ENCODE results near the gene HNRNPU. TPM values are rescaled to one million over a fixed set of nuclear protein-coding genes. Genes with fewer than 3 reads are reported as not detected.
"Not testable (repeated sequence)": the region's sequence is repeated elsewhere in the genome, so short reads cannot be mapped to it uniquely, and the experiment has no call there.

The HNRNPU gene
- total RNA-seq, 1 experiment from 2014 or later, result 628 TPM

DNA sequence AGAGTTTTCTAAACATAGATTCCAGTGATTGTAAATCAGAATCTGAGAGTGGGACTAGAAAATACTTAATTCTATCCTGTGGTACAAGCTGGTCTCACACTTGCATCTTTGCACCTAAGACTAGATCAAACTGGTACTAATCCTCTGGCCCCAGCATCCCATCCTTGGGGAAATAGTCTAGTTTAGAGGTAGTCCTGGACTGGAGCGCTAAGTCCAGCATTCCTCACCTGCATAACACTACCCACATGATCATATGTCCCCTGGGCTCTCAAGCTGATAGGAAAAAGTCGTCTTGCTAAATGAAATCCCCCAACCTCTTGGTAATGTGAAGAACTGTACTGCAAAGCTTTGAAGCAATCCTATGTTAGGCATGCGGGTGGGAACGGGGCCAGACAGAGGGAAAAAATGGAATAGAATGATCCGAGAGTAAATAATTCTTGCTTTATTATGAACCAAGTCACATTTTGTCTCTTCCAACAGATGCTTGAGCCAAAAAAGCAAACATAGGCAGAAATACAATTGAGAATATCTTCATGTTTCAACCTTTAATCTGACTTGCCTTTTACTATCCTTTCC, 24.0 kb downstream of the HNRNPU start:
- no peak for DNase-seq (ENCODE audit: low spot score)

DNA sequence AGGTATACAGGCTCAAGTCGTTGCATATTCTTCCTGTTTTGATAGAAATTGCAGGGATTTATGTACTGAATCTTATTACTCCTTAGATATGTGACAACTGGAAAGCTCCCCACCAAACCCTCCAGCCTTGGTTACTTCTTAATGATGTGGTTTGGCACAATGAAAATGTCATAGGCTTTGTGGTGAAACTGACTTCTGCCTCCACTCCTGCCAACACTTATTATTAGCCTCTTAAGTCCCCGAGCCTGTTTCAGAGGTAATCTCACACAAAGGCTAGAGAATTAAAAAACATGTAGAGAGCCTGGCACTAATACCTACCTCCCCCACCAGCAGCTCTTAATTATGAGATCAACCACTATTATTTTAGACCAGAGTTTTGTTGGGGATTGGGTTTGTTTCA, 24.7 kb downstream of the HNRNPU start:
- no peak for DNase-seq (ENCODE audit: low spot score)

DNA sequence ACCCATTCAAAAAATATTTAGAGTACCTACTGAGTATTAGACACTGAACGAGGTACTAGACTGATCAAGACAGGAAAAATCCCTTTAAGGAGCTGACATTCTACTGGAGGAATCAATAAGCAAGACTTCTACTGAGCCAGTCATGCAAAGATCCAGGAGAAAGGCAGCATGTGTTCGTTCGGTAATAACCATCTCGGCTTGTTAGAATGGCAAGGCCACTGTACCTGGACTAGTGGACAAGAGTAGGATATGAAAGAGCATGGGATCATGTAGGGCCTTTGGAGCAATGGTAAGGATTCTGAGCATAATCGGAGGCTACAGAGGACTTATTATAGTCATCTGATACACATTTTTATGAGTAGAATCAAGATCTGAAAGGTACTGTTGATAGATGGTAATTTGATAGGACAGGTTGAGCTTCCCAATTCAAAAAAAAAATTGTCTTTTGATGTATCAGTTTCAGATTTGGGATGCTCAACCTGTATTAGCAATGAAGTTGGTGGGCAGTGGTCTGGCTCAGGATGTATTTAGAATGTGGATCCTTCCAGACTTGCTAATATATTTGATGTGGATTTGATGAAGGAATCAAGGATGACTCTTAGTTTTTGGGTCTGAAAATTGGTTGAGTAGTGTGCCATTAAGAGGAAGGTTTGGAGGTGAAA, 26.6 kb downstream of the HNRNPU start:
- DNase-seq (ENCODE audit: low spot score), result no peak

DNA sequence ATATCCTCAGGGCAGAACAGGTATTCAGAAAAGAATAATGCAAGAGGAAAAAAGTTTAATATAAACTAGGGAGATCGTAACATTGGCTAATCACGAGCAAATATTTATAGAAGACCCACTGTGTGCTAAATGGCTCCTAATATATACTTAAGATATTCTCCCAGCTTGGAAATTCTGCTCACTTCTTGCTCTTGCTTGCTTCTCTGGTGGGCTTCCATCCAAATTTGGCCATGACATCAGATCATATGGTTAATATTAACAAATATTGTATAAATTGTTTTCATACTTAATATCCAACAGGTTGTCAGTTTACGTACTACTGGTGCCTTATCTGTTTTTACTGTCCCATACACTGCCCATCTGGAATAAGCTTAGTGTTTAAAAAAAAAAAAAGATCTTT, 27.8 kb downstream of the HNRNPU start:
- no peak for DNase-seq (ENCODE audit: low spot score)

DNA sequence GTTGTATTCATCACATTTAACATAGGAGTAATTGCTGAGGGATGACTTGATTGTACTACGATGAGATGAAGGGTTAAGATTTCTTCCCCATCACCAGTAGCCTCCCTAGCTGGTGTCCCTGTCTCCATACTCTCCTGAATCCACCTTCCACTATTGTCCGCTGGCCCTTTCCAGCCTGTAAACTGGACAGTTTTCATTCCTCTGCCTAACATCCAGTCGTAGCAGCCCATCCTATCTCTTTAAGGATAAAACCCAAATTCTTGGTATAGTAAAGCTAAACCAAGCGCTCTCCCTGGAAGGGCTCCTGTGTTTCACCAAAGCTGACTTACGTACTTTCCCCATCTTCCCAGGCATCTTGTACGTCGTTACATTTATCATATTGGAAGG, 28.2 kb downstream of the HNRNPU start:
- DNase-seq (ENCODE audit: low spot score), result peak; percentile 56

DNA sequence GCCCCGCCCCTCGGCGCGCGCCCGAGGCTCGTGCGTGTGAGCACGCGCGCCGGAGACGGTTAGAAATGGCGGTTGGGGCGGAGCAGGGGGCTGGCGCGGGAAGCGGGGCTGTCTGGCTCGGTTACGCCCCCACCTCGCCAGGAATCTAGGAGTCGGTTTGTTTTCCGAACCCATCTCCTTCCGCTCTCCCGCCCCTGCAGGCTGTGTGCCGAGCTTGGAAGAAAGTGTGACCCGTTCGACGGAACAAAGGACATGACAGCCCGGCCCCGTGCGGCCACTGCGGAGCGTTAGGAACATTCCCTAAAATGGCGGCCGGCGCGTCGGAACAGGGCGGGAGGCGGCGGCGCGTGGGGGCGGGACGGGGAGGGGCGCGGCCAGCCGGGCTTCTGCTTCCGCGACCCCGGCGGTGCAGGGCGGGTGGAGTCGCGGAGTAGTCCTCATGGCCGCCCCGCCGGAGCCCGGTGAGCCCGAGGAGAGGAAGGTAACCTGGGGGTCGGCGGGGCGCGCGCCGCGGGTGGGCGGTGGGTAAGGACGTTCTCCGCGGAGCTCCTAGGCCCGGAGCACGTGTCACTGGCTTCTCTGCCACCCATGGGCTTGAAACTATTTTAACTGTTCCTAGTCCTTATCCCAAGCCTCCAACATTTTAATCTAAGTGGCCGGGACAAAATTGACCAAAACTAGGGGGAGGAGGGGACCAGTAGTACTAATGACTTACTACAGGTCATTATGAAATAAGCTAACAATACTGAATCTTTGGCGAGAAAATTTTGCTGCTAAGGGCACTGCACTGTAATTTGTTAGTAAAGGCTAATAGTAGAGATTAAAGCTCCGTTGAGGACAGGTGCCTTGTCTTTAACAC, 28.8 kb downstream of the HNRNPU start, which contains the start of gene COX20:
TSS of gene COX20 (plus strand) at position 383 of the 859 bp plus-strand sequence. CDS start at position 440, 57 bp downstream.
- peak; percentile 91 for DNase-seq (ENCODE audit: low spot score)

DNA sequence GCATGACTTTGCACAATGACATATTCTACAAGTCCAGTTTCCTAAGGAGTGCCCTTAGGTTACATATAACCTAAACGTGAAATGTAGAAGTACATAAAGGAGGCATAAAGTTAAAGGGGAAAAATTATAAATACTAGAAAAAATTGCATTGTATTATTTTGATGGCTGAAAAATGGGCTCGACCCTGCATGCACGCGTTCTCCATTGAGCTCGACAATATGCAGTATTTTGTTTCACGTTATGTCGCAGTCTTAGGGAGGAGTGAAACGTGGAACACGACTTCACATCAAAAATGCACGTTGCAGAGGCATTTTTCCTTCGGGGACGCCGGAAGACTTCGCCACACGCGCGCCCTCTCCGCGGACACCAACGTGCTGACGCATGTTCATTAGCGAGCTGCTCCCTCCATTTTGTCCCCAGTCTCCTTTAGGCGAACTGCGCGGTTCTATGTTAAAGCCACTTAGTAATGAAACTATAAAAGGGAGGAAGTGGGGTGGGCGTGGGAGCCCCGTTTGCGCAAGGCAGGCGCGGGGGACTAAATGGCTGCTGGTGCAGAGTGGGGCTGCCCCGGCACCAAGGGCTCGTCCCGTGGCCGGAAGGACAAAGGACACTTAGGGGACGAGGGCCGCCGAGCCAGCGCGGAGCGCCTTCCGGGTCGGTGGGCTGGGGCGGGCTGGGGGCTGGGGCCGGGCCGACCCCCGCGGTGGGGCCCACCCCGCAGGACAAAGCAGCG, 29.6 kb downstream of the HNRNPU start:
- peak; percentile 91 for DNase-seq (ENCODE audit: low spot score)

DNA sequence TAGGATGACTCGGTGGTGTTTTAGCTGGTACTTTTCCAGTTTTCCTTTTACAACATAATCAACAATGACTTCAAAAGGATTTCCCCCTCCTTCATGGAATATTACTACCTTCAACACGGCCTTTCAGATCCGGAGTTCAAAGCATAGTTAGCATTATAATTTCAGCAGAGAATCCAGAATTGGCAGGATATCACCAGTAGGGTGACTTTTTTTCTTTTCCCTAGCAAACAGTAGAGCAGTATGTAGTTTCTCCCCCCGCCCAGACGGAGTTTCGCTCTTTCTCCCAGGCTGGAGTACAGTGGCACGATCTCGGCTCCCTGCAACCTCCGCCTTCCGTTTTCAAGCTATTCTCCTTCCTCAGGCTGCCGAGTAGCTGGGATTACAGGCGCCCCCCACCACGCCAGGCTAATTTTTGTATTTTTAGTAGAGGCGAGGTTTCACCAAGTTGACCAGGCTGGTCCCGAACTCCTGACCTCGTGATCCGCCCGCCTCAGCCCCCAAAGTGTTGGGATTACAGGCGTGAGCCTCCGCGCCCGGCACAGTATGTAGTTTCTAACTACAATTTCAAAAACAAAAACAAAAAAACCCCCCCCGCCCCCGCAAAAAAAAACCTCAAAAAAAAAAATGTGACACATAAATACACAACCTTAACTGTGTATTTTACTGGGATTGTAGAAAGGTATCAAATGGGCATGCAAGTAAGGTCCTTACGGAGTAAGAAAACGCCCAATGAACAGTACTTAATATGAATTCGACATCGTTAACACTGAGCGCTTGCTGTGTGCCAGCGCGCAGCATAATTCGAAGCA, 30.4 kb downstream of the HNRNPU start:
- DNase-seq (ENCODE audit: low spot score), result peak; percentile 82

DNA sequence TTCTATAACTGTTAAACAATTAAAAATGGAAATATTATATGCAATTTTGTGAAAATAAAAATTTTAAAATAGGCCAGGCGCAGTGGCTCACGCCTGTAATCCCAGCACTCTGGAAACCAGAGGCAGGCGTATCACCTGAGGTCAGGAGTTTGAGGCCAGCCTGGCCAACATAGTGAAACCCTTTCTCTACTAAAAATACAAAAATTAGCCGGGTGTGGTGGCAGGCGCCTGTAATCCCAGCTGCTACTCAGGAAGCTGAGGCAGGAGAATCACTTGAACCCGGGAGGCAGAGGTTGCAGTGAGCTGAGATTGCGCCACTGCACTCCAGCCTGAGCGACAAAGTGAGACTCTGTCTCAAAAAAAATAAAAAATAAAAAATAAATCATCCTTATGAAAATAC, 31.1 kb downstream of the HNRNPU start:
- not testable (repeated sequence) for DNase-seq (ENCODE audit: low spot score)

DNA sequence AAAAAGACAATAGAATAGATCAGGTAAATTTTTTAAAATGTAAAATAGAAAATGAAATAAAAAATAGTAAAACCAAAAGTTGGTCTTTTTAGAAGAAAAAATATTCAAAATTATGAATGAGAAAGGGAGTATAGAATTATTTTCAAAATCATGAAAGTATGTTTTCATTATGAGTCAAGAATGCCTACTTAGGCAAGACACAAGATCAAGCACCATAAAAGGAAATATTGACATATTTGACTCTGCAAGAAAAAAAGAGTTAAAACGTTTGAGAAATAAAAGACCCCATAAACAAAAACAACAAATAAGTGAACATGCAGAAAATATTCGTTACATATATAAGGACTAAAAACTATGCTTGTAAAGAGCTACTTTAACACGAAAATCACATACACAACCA, 33.7 kb downstream of the HNRNPU start:
- no peak for DNase-seq (ENCODE audit: low spot score)

DNA sequence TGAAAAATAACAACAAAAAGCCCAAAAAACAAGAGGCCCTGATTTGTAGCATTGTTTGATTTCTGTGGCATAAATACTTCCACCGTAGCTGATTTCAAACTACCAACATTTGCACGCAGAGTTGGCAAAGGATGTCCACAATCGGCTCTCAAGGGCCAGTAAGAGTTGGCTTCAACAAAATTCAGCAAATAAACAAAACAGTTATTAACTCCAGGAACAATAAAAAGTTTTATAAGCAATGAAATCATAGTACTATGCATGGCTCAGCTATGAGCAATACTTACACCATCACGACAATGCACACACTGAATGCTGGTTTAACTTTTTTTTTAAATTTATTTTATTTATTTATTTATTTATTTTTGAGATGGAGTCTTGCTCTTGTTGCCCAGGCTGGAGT, 37.6 kb downstream of the HNRNPU start:
- DNase-seq (ENCODE audit: low spot score), result no peak

DNA sequence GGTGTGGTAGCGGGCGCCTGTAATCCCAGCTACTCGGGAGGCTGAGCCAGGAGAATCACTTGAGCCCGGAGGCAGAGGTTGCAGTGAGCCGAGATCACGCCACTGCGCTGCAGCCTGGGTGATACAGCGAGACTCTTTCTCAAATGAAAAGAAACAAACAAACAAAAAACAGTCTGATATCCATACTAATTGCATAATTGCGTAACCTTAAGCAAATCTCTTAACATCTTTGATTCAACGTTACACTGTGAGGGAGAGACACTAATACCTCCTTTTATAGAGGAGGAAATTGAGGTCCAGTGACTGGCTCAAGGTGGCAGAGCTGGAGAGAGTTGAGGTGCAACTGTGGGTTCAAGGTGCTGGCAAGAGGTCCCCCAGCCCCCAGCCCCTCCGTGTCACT, 41.5 kb downstream of the HNRNPU start:
- no peak for DNase-seq (ENCODE audit: low spot score)

DNA sequence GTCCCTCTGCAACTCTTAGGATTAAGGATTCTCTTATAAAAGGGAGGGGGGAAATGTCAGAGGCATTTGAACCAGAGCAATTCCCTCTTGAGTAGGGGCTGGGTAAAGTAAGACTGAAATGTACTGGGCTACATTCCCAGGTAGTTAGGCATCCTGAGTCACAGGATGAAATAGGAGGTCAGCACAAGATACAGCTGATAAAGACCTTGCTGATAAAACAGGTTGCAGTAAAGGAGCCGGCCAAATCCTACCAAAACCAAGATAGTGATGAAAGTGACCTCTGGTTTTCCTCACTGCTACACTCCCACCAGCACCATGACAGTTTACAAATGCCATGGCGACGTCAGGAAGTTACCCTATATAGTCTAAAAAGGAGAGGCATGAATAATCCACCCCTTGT, 43.2 kb downstream of the HNRNPU start:
- DNase-seq (ENCODE audit: low spot score), result peak; percentile 77

DNA sequence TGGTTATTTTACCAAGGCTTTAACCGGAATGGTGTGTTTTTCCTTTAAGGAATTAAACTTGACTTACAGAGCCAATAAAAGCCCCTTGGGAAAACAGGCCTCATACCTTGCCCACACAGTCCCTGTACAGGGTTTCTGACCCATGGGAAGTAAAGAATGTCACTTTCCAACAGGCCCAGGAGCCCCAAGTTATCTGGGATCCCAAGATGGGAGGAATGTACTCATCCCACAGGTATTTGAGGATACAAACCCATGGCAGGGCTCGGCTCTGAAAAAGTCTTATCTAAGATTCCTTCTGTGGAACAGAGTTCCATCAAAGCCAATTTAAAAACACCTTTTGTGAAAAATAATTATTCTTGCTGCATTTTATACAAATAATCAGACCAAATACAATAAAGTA, 44.2 kb downstream of the HNRNPU start:
- DNase-seq (ENCODE audit: low spot score), result peak; percentile 38

DNA sequence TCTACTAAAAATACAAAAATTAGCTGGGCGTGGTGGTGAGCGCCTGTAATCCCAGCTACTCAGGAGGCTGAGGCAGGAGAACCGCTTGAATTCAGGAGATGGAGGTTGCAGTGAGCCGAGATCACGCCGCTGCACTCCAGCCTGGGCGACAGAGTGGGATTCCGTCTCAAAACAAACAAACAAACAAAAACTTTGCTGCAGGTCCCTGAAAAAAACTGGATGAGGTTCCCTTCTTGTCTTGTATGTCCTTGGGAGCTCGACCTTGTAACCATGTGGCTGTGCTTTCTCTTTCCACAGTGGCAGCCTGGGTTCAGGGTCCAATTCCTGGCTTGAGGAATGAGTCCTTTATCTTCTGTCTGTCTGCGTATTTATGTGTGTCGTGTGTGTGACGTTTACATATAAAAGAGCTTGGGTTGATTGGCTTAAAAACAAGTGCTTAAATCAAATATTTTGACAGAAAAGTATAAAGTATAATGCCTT, 46.9 kb downstream of the HNRNPU start:
- DNase-seq (ENCODE audit: low spot score), result no peak

DNA sequence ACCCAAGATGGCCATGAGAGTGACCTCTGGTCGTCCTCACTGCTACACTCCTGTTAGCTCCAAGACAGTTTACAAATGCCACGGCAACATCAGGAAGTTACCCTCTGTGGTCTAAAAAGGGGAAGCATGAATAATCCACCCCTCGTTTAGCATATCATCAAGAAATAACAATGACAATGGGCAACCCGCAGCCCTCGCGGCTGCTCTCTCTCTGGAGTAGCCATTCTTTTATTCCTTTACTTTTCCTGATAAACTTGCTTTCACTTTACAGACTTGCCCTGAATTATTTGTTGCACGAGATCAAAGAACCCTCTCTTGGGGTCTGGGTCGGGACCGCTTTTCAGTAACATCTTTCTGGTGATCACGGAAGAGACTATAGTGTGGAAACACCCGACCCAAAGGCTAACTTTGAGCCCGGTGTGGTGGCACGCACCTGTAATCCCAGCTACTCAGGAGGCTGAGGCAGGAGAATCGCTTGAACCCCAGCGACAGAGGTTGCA, 48.7 kb downstream of the HNRNPU start:
- no peak for DNase-seq (ENCODE audit: low spot score)

DNA sequence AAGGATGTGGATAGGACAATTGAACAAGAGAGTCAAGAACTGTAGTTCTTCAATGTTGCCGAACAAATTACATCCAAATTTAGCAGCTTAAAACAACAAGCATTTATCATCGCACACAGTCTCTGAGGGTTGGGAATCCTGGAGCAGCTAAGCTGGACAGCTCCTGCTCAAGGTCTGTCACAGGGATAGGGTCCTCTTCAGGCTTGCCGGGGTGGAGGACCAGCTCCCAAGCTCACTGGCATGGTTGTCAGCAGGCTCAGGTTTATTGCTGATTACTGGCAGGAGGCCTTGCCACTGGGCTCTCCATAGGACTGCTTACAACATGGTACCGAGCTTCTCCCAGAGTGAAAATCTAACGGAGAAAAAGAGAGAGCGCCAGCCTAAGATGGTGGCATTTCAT, 51.0 kb downstream of the HNRNPU start:
- DNase-seq (ENCODE audit: low spot score), result no peak

DNA sequence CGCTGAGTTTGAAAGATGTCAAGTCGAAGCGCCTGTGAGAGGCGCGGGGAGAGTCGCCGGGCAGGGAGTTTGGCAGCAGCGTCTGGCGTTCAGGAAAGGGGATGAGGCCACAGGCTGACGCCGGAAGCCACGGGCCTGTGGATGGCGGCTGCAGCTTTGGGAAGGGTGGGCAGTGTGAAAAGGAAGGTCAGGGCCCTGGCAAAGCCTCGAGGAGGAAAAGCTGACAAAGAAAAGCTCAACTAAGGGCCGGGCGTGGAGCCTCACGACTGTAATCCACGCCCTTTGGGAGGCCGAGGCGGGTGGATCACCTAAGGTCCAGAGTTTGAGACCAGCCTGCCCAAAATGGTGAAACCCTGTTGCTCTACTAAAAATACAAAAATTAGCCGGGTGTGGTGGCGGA, 54.1 kb downstream of the HNRNPU start:
- no peak for DNase-seq (ENCODE audit: low spot score)

DNA sequence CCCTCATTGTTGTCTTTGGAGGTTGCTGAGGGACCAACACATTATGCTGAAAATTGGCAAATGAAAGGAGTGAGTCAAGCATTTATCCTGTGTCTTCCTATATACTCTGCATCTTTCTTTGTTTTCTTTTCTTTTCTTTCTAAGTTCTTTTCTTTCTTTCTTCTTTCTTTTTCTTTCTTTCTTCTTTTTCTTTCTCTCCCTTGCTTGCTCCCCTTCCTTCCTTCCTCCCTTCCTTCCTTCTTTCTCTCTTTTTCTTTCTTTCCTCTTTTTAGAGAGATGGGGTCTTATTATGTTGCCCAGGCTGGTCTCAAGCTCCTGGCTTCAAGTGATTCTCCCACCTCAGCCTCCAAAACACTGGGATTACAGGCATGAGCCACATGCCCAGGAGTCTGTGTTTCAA, 57.2 kb downstream of the HNRNPU start:
- no peak for DNase-seq (ENCODE audit: low spot score)

DNA sequence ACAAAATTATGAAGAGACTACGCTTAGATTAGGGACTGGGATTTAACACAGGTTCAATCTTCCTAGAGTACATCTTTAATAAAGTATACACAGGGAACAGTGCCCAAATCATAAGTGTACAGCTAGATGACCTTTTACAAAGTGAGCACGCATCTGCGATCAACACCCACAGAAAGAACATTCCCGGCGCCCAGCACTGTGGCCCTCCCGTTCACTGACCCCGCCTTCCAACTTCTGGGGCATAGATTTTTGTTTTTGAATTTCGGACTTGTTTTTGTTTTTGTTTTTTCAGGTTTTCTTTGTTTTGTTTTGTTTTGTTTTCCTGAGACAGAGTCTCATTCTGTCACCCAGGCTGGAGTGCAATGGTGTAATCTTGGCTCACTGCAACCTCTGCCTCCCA, 59.5 kb downstream of the HNRNPU start:
- no peak for DNase-seq (ENCODE audit: low spot score)
